Amygdala (tissue), 56 donors: Measurements from ENCODE around the gene SYN1.
"Not testable (repeated sequence)": the region's sequence is repeated elsewhere in the genome, so short reads cannot be mapped to it uniquely, and the experiment has no call there.

Source experiments
- DNase-seq, 56 donors: peaks; one replicate each; lab custom pipeline; 2025; lab: John Stamatoyannopoulos, UW

Gene SYN1

GRCh38 chrX:47619486-47620302, at the start of gene SYN1:
Gene SYN1 (minus strand): TSS chrX:47619857. CDS start chrX:47619728, 129 bp downstream.
- peak in 54 of 56 donors; percentile 1 to 82 (median 52) for DNase-seq

- not testable (repeated sequence) for DNase-seq
Observed at GRCh38 chrX:47665797-47666196, 46.1 kb upstream of the SYN1 start.

- DNase-seq: no peak
Observed at GRCh38 chrX:47664737-47665136, 45.1 kb upstream of the SYN1 start.

- no peak for DNase-seq
Observed at GRCh38 chrX:47662144-47662657, 42.5 kb upstream of the SYN1 start.

- no peak for DNase-seq
Observed at GRCh38 chrX:47661539-47661938, 41.9 kb upstream of the SYN1 start.

GRCh38 chrX:47659421-47659726, 39.7 kb upstream of the SYN1 start:
- no peak for DNase-seq

GRCh38 chrX:47658684-47659420, 39.2 kb upstream of the SYN1 start, which contains the start of gene UXT:
Gene UXT (minus strand): TSS chrX:47659180. CDS start chrX:47658927, 253 bp downstream.
- peak; percentile 46 to 89 (median 80) for DNase-seq

- DNase-seq: no peak
Observed at GRCh38 chrX:47658301-47658683, 38.6 kb upstream of the SYN1 start.

GRCh38 chrX:47651043-47651905, 31.6 kb upstream of the SYN1 start:
- no peak for DNase-seq

GRCh38 chrX:47650164-47651042, 30.7 kb upstream of the SYN1 start, which contains the start of gene ELK1:
Gene ELK1 (minus strand): TSS chrX:47650563. CDS start chrX:47641441, 9,122 bp downstream.
- peak; percentile 13 to 98 (median 93) for DNase-seq

GRCh38 chrX:47649781-47650163, 30.1 kb upstream of the SYN1 start:
- DNase-seq: no peak

- DNase-seq: no peak
Observed at GRCh38 chrX:47649271-47649670, 29.6 kb upstream of the SYN1 start.

GRCh38 chrX:47648376-47648775, 28.7 kb upstream of the SYN1 start:
- DNase-seq: no peak

- no peak for DNase-seq
Observed at GRCh38 chrX:47646636-47647035, 27.0 kb upstream of the SYN1 start.

GRCh38 chrX:47645530-47645929, 25.9 kb upstream of the SYN1 start:
- no peak for DNase-seq

GRCh38 chrX:47644557-47645091, 25.0 kb upstream of the SYN1 start:
- peak in 4 of 56 donors; percentile 6 to 15 (median 12) for DNase-seq

- no peak for DNase-seq
Observed at GRCh38 chrX:47643926-47644325, 24.3 kb upstream of the SYN1 start.

- DNase-seq: no peak
Observed at GRCh38 chrX:47638816-47639215, 19.2 kb upstream of the SYN1 start.

- peak in 29 of 56 donors; percentile 1 to 51 (median 18) for DNase-seq
Observed at GRCh38 chrX:47637546-47638195, 18.0 kb upstream of the SYN1 start.
